HG03108 (cell line): Measurements from ENCODE around the gene MRAP.

ENCODE experiments used
- ATAC-seq: cut with Tn5 transposase; IDR thresholded peaks from one replicate; pipeline ENCODE4 v1.9.1; 2021; ENCODE audit warnings: moderate library complexity; ENCODE audit not compliant: unreplicated experiment

Gene MRAP

DNA sequence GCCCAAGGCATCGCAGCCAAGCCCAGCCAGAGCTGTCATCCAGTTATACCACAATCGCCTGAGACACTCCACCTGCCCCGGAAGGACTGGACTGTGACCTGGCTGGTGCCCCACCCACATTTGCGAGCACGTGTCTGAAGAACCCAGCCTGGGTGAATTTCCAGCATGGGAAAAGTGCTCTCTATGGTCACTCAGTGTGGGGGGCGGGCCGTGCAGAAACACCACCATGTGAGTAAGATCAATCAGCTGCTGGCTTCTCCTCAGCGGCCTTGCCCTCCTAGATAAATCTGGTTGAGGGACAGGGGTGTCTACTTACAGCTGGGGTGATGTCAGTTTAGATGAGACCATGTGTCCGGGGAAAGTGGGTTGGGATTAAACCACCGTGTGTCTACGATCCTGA lies 49.3 kb downstream of the MRAP start:
- no peak for ATAC-seq

DNA sequence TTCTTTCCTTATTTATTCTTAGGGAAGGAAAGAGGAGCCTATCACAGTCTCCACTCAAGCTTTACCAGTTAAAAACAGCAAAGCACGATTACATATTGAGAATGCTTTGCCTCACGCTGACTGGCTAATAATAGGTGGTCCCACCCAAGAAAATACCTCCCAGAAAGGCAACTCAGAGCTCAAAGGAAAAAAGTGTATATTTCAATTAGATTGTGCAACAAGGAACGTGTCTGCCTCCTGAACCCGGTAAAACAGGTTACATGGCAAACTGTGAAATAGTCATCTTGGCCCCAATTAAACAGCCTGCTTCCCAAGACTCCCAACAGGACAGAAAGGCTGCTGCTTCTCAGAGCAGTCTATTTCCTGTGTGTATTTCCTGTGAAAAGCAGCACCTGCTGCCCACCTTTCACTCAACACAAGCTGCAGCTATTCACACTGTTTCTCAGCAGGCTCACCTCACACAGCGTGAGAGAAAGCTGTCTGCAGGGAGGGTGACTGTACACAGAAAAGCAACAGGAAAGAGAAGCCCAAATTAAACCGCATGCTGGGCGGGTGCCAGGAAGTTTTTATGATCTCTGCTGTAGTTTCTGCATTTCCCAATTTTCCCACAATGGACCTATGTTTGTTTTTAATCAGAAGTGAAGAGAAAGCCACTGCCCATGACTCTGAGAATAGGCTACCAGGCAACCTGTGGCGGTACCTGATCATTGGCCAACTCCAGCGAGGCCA lies 50.1 kb downstream of the MRAP start:
- ATAC-seq: no peak

DNA sequence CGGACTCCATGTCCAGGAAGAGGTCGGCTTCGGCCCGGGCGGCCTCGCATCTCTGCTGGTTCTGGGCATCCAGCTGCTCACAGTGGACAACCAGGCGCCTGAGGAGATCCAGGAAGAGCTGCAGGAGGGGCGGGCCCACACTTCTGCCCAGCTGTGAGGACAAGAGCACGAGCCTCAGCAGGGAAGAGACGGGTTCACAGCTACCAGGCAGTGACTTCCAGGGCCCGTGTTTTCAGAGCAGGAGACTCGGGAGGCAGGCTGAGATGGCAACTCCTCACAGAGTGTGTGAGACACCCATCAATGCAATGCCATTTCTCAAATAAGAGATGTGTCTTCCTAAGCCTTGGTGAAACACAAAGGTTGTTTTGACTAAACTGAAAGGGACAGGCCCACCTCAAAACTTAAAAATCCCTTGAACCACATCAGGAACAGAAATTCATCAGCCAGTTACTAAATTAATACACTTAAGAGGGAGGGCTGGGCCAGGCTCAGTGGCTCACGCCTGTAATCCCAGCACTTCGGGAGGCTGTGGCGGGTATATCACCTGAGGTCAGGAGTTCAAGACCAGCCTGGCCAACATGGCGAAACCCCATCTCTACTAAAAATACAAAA lies 50.8 kb downstream of the MRAP start:
- ATAC-seq: no peak

DNA sequence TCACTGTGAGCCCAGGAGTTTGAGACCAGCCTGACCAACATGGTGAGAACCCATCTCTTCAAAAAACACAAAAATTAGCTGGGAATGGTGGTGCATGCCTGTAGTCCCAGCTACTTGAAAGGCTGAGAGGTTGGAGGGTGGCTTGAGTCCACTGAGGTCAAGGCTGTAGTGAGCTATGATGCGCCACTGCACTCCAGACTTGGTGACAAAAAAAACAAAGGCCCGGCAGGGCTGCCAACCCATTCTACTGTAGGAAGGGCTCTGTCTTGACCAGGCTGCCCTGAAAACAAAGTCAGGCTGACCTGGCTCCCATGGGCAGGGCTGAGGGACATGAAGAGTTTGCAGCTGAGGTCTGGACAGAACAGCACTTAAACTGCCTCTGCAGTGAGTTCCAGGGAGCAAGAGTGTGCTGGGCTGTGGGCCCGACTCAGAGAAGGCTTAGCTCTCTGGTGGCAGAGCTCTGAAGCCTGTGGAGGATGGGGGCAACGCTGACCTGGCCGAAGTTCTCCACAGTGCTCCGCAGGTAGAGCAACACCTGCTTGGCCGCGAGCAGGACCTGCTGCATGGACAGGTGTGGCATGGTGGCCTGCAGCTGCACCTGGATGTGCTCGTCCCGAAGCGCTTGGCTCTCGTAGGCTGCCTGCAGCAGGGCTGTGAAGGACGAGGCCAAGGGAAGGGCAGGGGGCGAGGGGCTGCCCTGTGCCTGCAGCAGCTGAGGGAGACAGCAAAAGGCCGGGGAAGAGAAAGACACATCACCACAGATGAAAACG lies 51.7 kb downstream of the MRAP start:
- ATAC-seq: no peak

DNA sequence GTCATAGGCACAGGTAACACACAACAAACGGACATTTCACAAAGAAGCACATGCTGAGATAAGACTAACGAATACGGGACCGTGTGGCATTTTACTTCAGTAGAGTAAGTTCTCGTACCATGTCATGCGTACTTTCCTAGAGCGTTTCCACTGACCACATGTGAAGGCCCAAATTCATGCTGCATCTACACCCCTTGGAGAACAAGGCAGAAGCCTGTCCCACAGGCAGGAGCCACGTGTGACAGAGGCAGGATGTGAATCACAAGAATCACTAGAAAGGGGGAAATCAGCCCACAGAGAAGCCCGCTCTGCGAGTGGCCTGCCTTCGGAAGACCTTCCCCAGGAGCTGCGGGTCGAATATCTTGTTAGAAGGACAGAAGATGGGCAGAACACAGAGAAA lies 52.3 kb downstream of the MRAP start:
- no peak for ATAC-seq

DNA sequence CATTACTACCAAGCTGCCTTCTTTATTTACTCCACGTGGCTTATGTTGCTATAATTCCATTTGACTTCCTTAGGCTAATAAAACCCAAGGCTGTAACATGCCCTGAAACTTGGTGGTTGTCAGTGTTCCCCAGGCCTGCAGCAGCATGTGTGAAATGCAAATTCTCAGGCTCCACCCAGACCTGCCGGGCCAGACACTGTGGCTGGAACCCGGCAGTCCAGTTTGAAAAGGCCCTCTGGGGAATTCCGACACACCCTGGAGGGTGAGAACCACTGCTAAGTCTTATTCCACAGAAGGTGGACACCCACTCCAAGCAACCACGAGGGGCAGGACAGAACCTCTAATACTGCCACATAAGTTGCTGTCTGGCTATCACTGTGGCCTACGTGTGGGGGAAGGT lies 52.8 kb downstream of the MRAP start:
- ATAC-seq: no peak

DNA sequence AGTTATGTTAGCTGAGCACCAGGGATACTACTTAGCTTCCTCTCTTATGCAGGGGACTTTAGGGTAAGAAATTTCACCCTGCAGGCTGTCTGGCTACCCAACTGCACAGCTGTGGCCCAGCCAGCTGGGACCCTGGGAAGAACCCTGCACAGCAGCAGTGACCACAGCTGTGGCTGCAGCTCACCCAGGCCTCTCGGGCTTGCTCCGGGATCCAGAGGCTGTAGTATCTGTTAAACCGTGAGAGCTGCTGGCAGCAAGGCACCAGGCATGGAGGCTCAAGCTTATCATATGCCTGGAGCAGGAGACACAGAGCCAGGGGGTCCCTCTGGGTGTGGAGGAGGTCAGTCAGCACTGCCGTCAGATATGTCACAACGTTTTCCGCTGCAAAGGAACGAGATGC lies 53.9 kb downstream of the MRAP start:
- ATAC-seq: no peak

DNA sequence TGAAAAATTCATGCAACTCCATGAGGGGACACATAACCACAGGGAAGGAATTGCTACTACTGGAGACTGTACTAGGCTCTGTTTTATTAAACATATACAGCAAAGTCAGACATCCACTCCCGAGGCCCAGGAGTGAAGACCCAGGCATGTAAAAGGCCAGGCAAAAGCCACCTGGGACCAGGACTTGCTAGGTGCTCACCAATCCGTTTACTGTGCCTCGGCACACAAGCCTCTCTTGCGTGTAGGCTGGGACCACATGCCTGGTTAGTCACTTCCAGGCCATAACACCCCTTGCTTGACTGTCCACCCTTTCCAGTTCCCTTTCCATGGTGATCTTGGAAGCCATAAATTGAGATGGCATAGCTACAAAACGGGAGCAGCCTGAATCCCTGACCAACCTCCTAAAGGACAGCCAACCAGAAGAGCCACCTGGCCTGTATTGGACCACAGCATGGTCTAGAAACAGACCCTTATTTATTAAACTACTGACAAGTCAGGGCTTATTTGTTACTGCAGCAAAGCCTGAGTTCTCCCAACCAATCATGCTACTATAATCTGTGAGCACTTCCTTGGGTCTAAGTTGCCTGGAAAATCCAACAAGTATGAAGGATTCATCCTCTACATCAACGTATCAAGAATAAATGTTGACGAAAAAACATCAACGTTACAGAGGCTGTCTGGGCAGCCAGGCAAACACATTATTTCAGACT lies 54.5 kb downstream of the MRAP start:
- ATAC-seq: no peak

DNA sequence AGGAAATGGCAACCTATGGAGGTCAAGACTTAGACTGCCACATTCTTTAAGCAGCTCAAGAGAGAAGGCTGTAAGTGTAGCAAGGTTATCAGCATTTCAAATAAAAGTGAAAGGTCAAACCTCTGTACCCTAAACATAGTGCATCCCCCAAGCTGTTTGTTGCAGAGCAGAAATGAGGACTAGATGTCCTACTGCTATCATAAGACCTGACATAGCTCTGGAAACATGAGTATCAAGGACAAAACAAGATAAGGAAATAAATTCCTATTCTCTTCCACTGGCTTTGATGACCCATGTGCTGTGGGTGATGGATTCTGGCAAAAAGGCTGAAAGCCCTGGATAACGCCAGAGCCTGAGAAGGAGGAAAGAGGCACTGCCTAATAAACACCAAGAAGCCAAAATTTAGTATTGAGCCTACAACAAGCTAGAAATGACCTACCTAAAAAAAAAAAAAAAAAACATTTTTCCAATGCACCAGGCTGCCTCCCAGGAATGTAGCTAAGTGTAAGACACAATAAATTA lies 58.3 kb downstream of the MRAP start:
- ATAC-seq: no peak

DNA sequence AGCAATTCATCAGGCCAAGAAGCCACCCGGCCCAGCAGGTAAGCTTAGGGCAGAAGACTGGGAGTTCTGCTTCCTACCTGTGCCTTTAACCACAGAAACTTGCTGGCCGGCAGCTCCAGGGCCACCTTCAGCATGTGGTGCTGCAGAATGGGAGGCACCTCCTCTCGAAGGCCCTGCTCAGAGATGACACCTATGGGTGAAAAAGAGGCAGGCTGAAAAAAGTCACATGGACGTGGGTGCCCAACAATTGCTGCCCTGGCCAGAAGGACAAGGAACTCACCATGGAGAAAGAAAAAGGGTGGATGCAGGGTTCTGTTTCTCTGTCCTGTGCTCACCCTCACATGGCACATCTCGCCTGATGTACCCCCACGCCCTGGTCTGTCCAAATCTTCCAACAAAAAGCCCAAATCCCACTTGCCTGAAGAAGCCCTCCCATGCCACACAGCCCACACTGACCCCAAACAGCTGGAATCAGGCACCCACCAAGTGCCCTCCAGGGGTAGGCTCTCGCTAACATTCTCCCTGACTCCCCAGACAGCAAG lies 61.1 kb downstream of the MRAP start:
- ATAC-seq: no peak

DNA sequence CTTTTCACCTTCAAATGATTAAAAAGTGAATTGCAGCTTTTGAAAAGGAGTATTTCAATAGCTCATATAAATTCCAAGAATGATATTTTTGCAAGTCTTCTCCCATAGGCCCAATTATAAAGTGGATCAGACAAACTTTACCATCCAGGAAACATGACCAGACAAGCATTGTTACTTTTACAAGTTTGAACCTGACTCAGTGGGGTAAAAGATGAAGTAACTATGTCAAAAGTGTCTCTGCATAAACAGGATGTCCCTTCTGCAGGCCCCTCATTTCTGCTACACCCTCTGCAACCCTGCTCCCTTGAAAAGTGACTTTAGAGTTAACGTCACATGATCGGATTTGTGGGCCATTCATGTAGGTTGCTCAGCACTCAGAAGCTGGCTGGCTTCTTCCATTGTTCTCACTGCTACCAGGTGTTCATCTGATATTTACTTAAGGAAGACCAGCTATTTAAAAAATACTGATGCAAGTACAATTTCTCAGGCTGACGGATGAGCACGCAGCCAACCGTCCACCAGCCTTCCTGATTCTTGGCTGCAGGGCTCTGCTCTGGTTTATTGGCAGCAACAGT lies 61.8 kb downstream of the MRAP start:
- no peak for ATAC-seq
